ENCODE results near the gene N4BP3.

DNA sequence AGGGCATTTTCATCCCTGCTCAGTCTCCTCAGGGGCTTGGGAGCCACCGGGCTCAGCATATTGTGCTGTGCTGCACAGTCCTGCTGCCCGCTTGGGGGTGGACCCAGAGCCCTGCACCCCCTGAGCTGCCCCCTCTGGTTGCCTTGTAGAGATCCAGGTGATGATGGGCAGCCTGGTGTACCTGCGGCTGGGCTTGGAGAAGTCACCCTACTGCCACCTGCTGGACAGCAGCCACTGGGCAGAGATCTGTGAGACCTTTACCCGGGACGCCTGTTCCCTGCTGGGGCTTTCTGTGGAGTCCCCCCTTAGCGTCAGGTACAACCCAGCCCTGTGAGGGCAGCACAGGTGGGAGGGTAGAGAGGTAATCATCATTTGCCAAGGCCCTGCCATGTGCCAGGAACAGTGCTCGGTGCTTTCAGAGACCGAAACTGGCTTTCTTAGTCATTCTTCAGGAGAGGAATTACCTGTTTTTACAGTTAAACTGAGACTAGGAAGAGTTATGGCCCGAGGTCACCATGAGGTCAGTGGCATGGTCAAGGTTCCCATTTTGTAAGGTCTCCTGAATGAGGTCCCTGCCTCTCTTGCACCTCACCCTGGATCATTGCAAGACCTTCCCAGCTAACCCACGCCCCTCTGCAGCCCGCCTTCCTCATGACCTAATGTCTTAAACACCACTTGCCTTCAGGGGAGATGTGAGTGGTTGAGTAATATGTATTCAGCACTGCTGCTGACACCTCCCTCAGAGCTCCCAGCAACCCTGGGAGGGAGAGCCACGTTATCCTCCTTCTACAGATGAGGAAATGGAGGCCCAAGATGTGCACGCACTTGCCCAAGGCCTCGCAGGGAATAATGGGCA is 32.9 kb downstream of the N4BP3 start:
- no peak for TF ChIP-seq POLR2A (IDR thresholded peaks at IDR 0.05)
- TF ChIP-seq, protein P1, sequence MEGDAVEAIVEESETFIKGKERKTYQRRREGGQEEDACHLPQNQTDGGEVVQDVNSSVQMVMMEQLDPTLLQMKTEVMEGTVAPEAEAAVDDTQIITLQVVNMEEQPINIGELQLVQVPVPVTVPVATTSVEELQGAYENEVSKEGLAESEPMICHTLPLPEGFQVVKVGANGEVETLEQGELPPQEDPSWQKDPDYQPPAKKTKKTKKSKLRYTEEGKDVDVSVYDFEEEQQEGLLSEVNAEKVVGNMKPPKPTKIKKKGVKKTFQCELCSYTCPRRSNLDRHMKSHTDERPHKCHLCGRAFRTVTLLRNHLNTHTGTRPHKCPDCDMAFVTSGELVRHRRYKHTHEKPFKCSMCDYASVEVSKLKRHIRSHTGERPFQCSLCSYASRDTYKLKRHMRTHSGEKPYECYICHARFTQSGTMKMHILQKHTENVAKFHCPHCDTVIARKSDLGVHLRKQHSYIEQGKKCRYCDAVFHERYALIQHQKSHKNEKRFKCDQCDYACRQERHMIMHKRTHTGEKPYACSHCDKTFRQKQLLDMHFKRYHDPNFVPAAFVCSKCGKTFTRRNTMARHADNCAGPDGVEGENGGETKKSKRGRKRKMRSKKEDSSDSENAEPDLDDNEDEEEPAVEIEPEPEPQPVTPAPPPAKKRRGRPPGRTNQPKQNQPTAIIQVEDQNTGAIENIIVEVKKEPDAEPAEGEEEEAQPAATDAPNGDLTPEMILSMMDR (IDR thresholded peaks at IDR 0.05), result peak in 3 of 4 experiments; percentile 71 to 87 (median 74)
